ENCODE measurements around the gene MAP2K2.

- TF ChIP-seq CTCF (IDR thresholded peaks at IDR 0.05; ENCODE audit: extremely low read depth in 1 of 2, insufficient read depth in 1 of 2, low read depth in 1 of 2, low read length in 2 of 2) (no peak), MYC (IDR thresholded peaks at IDR 0.05; ENCODE audit: low read depth, low read length) (no peak), POLR2A (IDR thresholded peaks at IDR 0.05; ENCODE audit: low read depth, low read length) (no peak), POLR2AphosphoS5 (IDR thresholded peaks at IDR 0.05; ENCODE audit: insufficient read depth, low read depth, low read length) (no peak), EZH2 (IDR thresholded peaks at IDR 0.05; ENCODE audit: borderline replicate concordance, low read depth, low read length, severe bottlenecking) (no peak), JUN (IDR thresholded peaks at IDR 0.05; ENCODE audit: borderline replicate concordance, insufficient read depth, insufficient read length, low read depth) (no peak), MAX (IDR thresholded peaks at IDR 0.05; ENCODE audit: insufficient read depth, insufficient read length) (no peak), FOS (IDR thresholded peaks at IDR 0.05; ENCODE audit: borderline replicate concordance, insufficient read depth, low read length) (no peak)
Observed at GRCh38 chr19:4046362-4046691, 77.6 kb downstream of the MAP2K2 start.

Data from endothelial cell of umbilical vein (primary cell).